GM18505 (cell line): ENCODE data around the gene CIB2.

Source experiments
- ATAC-seq: cut with Tn5 transposase; IDR thresholded peaks from one replicate; pipeline ENCODE4 v1.9.1; 2021; ENCODE audit not compliant: unreplicated experiment
- POLR2A ChIP-seq: IDR thresholded peaks from 4 replicates; pipeline ENCODE4 v1.6.1; 2011; ENCODE audit warnings: borderline replicate concordance; ENCODE audit not compliant: insufficient read depth, insufficient read length; ENCODE audit errors: extremely low read depth

The CIB2 gene

GRCh38 chr15:78055919-78056713 lies 75.1 kb downstream of the CIB2 start:
- no peak for TF ChIP-seq POLR2A
- no peak for ATAC-seq

- no peak for ATAC-seq
- TF ChIP-seq POLR2A = no peak
Observed at GRCh38 chr15:78054966-78055365, 76.3 kb downstream of the CIB2 start.
